K562 (cell line): Measurements from ENCODE around the gene UCP3. TPM values are rescaled to one million over a fixed set of nuclear protein-coding genes. Genes with fewer than 3 reads are reported as not detected.

ENCODE experiments used
- ATAC-seq: fragments of 200-7000 bp; cut with Tn5 transposase; 3 replicates; pipeline ENCODE4 v1.9.1; 2020; ENCODE audit warnings: moderate library complexity
- BruUV-seq: library from RNA; stranded (reverse); fragments of 400-500 nt; replicated peaks from 2 replicates; lab custom pipeline; 2021; lab: Mats Ljungman, UMichigan
- CTCF ChIA-PET: fragments of 300-600 bp; formaldehyde crosslinking; extraction: SDS; loops from one replicate; lab custom pipeline; 2021; ENCODE audit warnings: low intra/inter-chr PET ratio; lab: Yijun Ruan, JAX
- POLR2A ChIA-PET: fragments of 300-600, 350-650 bp; sonication (Branson Sonifier 250); formaldehyde crosslinking; extraction: SDS; loops from one replicate; lab custom pipeline; 2021; ENCODE audit warnings: antibody characterized with exemption, inconsistent platforms; lab: Yijun Ruan, JAX
- DNase-seq, 4 experiments: peaks; one replicate each; pipeline versions ENCODE4 v3.0.0 to v3.0.0-alpha.2; 2011 to 2018; ENCODE audit warnings: low spot score in 3 of 4, mixed read lengths in 3 of 4; ENCODE audit errors: extremely low read depth in 1 of 4
- FAIRE-seq: peaks from 2 replicates; lab custom pipeline; 2011; peaks lifted over from hg19 to GRCh38; lab: Jason Lieb, UNC
- H2AFZ ChIP-seq: 2 replicates; pipeline ENCODE4 v1.6.0; 2011; ENCODE audit warnings: low read depth, low read length, control low read depth, inconsistent platforms
- H3K27ac ChIP-seq: fragments of 200-600 bp; 3 replicates; pipeline ENCODE4 v1.8.0; 2011; ENCODE audit warnings: low read depth, mild to moderate bottlenecking, control low read depth, inconsistent platforms, low read length, moderate library complexity, mixed read lengths; ENCODE audit errors: extremely low read depth
- H3K27me3 ChIP-seq, 2 experiments: fragments of 300-600 bp in 1 of 2; 2 replicates in 1 of 2; 3 replicates in 1 of 2; pipeline versions ENCODE4 v1.6.0 to v1.8.0; 2011; ENCODE audit warnings: inconsistent platforms in 2 of 2, low read length in 2 of 2, mild to moderate bottlenecking in 1 of 2, mixed read lengths in 1 of 2, moderate library complexity in 1 of 2; ENCODE audit not compliant: control insufficient read depth in 2 of 2, insufficient read depth in 2 of 2
- H3K36me3 ChIP-seq: fragments of 300-600 bp; 3 replicates; pipeline ENCODE4 v1.8.0; 2011; ENCODE audit warnings: mild to moderate bottlenecking, low read length, inconsistent platforms; ENCODE audit not compliant: control insufficient read depth, insufficient read depth
- H3K4me1 ChIP-seq, 2 experiments: fragments of 200-600 bp in 1 of 2; replicated peaks in 1 of 2; 2 replicates in 1 of 2; 3 replicates in 1 of 2; pipeline versions ENCODE4 v1.5.1 to v1.8.0; 2011; ENCODE audit warnings: inconsistent platforms in 2 of 2, low read length in 2 of 2, mild to moderate bottlenecking in 1 of 2, mixed read lengths in 1 of 2, moderate library complexity in 1 of 2; ENCODE audit not compliant: control insufficient read depth in 2 of 2, insufficient read depth in 2 of 2
- H3K4me2 ChIP-seq: 2 replicates; pipeline ENCODE4 v1.6.1; 2011; ENCODE audit warnings: low read length, control low read depth, inconsistent platforms, mixed read lengths; ENCODE audit not compliant: insufficient read depth
- H3K4me3 ChIP-seq: fragments of 200-600 bp; sonication (generic), shearing (Covaris generic); 2 replicates; pipeline ENCODE4 v1.5.1; 2016; ENCODE audit warnings: control low read depth, inconsistent platforms
- H3K79me2 ChIP-seq: fragments of 200-600 bp; 3 replicates; pipeline ENCODE4 v1.8.0; 2011; ENCODE audit warnings: low read length, inconsistent platforms; ENCODE audit not compliant: control insufficient read depth, insufficient read depth
- H3K9ac ChIP-seq, 2 experiments: 2 replicates each; pipeline versions ENCODE4 v1.6.0 to v1.6.1; 2011; ENCODE audit warnings: low read depth in 2 of 2, low read length in 2 of 2, control low read depth in 1 of 2, inconsistent platforms in 1 of 2, mild to moderate bottlenecking in 1 of 2, mixed read lengths in 1 of 2; ENCODE audit not compliant: insufficient read depth in 1 of 2
- H3K9me1 ChIP-seq: one replicate; pipeline ENCODE4 v1.6.0; 2011; ENCODE audit warnings: inconsistent platforms, mild to moderate bottlenecking, low read length, moderate library complexity; ENCODE audit not compliant: control insufficient read depth, insufficient read depth
- H3K9me3 ChIP-seq: replicated peaks from 2 replicates; pipeline ENCODE4 v1.5.1; 2011; ENCODE audit warnings: low read depth, low read length, inconsistent platforms; ENCODE audit not compliant: control insufficient read depth, insufficient read depth
- H4K20me1 ChIP-seq: replicated peaks from 2 replicates; pipeline ENCODE4 v1.6.1; 2011; ENCODE audit warnings: low read length, inconsistent platforms, mixed read lengths; ENCODE audit not compliant: control insufficient read depth, insufficient read depth
- GTF3C2 ChIP-seq: IDR thresholded peaks from 3 replicates; pipeline ENCODE4 v1.6.1; 2011; ENCODE audit warnings: borderline replicate concordance, mild to moderate bottlenecking, moderate library complexity; ENCODE audit not compliant: insufficient read length; ENCODE audit errors: extremely low read depth
- MGA ChIP-seq: fragments of 450-650 bp; IDR thresholded peaks from 2 replicates; pipeline ENCODE4 v1.6.1; 2016; ENCODE audit warnings: mild to moderate bottlenecking, moderate library complexity
- whole genome bisulfite sequencing: fragments of 100-300 bp; shearing (Covaris generic); methylation state at CpG from one replicate; pipeline ENCODE4 v1.1.6; 2016; ENCODE audit warnings: low coverage, mixed read lengths; ENCODE audit not compliant: insufficient coverage; ENCODE audit errors: missing lambda C conversion rate; 5-methylcytosine and 5-hydroxymethylcytosine counted together
- in situ Hi-C: fragments of 300-500 bp; cut with MboI; formaldehyde crosslinking; loops from 4 replicates; pipeline ENCODE4 v1.15.0; 2018; ENCODE audit warnings: inconsistent platforms, mixed read lengths
- intact Hi-C: fragments of 100-400 bp; cut with micrococcal nuclease; formaldehyde crosslinking; loops from 2 replicates; pipeline ENCODE4 v1.14.2; 2022
- polyA plus RNA-seq, 8 experiments: library from polyadenylated mRNA; depleted of rRNA in 4 of 8; stranded (reverse) in 5 of 8; unstranded in 3 of 8; fragments of >200 nt; fragmentation: Nextera tagmentation in 2 of 8; fragmentation: Illumina TruSeq in 1 of 8; extraction: Ambion mirVana in 2 of 8; extraction: Trizol in 1 of 8; gene quantifications; 2 replicates each; pipeline versions ENCODE4 v1.2.1 to v1.2.3, GENCODE V29; 2011 to 2014; ENCODE audit warnings: inconsistent platforms in 1 of 8, missing spikeins in 1 of 8
- total RNA-seq, 7 experiments: library from RNA; depleted of rRNA in 6 of 7; stranded (reverse); fragments of >200 nt in 6 of 7; fragmentation: Illumina TruSeq in 2 of 7; extraction: Trizol in 2 of 7; gene quantifications; 2 replicates each; pipeline versions ENCODE4 v1.2.1 to v1.2.3, GENCODE V29; 2011 to 2021; ENCODE audit warnings: low replicate concordance in 1 of 7

The UCP3 gene
- total and polyA plus RNA-seq, 9 of the 15 experiments (the other 6 are each of a cell fraction or from before 2014, with no cell fraction given): 0.05 to 0.65 (median 0.25) TPM; not detected in 2

GRCh38 chr11:73975479-73975757 is 33.5 kb downstream of the UCP3 start (continued):
- TF ChIP-seq GTF3C2: no peak

- no peak overlapping the region for H2AFZ ChIP-seq
- FAIRE-seq (no peak), DNase-seq (peak in 1 of 4 experiments; percentile 2), ATAC-seq (no peak)
- peak overlapping the region in 1 of 2 experiments; percentile 69; a peak in 1 of 4 replicates for H3K9ac ChIP-seq
- WGBS: 76% methylated on average over 11 of the region's 13 CpGs
- intact Hi-C loops: no loop called here
- ChIA-PET CTCF (interaction anchor here (0.6 kb wide), 1 partner anchor 1007 kb away, joined by 8 read pairs; no protein-coding TSS in a partner anchor), POLR2A (interaction anchor here (0.5 to 5.7 kb wide), 7 partner anchors 6 to 111 kb away, joined by 3 to 54 read pairs (median 4); partner anchors contain the start of gene UCP2)
- H3K4me2 ChIP-seq: no peak overlapping the region
- H3K27ac ChIP-seq: no peak overlapping the region
- peaks cover 17% of the 10 kb centered on the region for H3K79me2 ChIP-seq
- peaks cover 61% of the 10 kb centered on the region for H3K36me3 ChIP-seq
- H3K9me1 ChIP-seq: peaks cover 3% of the 10 kb centered on the region
- H4K20me1 ChIP-seq: peaks cover 14% of the 10 kb centered on the region
- BruUV-seq: TSS peak; percentile 25
- no peaks in the 10 kb centered on the region for H3K9me3 ChIP-seq
- no peak overlapping the region for H3K4me3 ChIP-seq
- H3K27me3 ChIP-seq: no peaks in the 10 kb centered on the region
- H3K4me1 ChIP-seq: peaks cover 21 to 51% of the 10 kb centered on the region in 2 experiments; a peak in 4 of 5 replicates
- in situ Hi-C loops: no loop called here
- TF ChIP-seq MGA: no peak
Observed at GRCh38 chr11:73974604-73975478, 34.0 kb downstream of the UCP3 start.
